DLD1 (cell line): ENCODE data around the gene DIP2C.
"Not testable (repeated sequence)": the region's sequence is repeated elsewhere in the genome, so short reads cannot be mapped to it uniquely, and the experiment has no call there.

Source experiments
- in situ Hi-C: cut with HindIII; loops from 2 replicates; pipeline ENCODE4 v1.10.0; 2017; ENCODE audit warnings: low sequenced_read_pairs

Gene DIP2C

DNA sequence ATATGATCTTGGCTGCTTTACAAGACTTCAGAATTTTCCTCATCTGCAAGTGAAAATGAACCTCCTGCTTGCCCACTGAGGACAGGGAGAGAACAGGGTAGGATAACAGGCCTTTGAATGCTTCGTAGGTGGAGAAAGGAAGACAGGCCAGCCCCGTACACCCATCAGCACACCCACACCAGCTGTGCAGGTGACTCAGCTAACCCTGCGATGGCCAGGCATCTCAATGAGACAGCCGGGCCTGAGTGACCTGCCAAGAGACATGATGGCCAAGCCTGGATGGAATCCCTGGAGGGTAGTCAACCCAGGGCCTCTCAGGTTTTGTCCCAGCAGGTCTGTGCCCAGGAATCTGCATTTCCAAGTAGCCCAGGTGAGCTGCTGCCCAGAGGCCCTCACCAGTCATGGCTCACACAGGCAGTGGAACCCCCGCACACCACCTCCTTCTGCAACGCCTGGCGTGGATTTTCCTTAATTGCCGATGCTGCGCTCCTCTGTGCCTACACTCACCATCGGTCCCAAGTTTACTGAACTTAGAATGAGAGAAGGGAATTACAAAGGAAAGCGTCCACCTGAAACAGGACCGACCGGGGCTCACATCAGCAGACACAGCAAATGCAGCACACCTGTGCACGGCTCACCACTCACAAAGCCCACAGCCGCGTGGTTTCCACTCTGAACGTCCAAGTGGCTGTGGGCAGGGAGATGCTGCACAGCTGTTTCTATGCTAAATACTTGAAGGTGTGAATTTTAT is 163.7 kb downstream of the DIP2C start:
- in situ Hi-C loops = no loop called here

DNA sequence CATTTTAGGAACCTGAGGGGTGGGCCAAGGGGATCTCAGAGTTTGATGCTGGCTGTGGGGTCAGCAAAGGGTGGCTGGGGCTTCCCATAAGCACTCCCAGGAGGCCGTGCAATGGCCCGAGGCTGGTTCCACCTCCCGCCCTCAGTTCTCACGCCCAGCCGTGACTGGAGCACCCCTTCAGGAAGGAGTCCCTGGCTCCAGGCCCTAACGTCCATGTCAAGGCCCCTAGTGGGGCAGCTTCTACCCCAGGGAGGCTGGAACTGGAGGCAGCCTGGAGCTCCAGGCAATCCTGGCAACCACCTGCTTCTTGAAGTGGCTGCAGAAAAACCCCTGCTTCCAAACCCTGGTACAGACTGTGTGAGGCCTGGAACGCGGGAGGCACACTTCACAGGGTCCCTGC is 165.5 kb downstream of the DIP2C start:
- in situ Hi-C loops = no loop called here

DNA sequence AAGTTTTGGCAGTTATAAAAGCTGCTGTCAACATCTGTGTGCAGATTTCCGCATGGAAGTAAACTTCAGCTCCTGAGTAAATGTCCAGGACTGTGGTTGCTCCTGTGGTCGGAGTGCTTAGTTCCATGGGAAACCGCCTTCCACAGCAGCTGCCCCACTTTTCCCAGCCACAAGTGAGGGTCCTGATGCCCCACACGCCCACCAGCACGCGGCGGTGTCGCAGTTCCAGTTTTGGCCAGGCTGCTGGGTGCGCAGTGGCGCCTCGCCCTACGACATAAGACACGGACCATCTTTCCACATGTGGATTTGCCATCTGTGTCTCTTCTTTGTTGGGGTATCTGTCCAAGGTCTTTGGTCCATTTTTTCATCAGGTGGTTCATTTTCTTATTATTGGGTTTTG is 167.1 kb downstream of the DIP2C start:
- in situ Hi-C loops = no loop called here

DNA sequence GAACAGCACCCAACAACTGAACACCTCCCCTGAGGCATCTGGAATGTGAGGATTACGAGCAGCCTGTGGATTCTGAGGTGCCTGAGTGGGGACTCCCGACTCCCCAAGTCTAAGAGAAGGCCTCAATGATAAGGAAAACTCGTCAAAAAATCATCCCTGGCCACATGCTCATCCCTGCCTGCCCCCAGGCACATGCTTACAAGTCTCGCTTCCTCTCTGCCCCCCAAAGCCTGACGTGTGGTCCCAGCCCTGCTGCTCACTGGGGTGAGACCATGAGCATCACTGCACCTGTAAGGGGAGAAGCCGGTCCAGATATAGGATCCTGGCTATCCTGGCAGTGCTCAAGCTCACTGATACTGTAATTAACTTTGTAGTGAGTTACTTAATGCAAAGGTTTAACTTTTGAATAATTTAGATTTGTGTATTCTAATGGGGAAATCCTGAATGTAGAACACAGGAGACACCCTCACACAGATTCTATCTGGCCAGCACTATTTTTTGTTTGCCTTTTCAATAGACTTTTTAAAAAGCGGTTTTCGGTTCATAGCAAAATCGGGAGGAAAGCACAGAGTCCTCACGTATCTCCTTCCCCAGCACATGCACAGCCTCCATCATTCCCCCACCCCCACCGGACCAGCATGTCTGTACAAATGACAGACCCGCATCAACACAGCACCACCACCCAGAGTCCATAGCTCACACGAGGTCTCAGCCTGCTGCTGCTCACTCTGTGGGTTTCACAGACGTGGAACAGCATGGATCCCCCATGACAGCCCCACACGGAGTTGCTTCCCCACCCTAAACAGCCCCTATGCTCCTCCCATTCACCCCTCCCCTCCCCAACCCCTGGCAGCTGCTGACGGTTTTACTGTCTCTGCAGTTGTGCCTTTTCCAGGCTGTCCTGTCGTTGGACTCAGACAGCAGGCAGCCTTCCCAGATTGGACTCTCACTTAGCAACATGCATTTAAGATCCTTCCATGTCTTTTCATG is 167.9 kb downstream of the DIP2C start:
- in situ Hi-C loops = no loop called here

DNA sequence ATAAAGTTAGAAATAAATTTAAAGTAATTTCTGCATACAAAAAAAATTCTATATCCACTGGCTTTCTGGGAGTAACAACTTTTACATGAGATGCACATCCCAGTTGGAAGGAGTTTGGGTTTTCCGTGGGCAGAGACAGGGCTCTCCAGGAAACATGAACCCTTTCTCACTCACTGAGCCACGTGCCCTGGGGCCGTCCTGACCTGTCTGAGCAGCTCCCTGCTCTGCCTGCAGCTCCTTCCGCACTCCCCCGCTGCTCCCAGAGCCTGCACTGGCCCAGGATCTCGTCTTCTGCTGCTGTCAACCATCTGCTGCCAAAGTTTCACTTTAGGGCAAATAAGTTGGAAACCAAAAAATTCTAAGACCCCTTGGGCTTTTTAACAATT is 169.1 kb downstream of the DIP2C start:
- in situ Hi-C loops = no loop called here

DNA sequence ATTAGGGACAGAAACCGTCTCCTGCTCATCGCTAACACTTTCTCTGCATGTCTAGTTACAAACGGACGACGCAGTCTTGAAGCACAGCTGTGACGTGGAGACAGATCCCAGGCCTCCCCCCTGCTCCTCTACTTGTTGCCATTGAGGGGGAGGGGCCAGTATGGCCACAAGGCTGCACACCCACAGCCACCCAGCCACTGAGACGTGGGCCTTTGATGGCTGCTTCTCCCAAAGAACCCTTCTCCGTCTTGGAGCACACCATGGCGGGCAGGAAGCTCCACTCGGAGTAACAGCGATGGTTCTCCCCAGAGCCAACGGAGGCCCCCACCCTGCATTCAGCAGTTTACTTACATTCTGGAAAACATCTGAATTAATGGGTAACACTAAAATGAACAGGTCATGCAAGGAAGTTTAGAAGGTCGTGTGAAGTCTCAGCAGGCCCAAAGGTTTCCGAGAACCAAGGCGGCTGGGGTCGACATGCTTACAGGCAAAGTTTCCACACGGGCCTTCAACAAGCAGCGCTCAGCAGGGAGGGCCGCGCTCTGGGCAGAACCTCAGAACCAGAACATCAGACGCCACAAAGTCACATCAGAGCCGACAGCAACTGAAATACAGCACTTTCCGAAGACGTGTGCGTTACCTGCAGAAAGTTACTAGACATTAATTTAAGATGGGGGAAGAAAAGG is 169.6 kb downstream of the DIP2C start:
- in situ Hi-C loops = no loop called here

DNA sequence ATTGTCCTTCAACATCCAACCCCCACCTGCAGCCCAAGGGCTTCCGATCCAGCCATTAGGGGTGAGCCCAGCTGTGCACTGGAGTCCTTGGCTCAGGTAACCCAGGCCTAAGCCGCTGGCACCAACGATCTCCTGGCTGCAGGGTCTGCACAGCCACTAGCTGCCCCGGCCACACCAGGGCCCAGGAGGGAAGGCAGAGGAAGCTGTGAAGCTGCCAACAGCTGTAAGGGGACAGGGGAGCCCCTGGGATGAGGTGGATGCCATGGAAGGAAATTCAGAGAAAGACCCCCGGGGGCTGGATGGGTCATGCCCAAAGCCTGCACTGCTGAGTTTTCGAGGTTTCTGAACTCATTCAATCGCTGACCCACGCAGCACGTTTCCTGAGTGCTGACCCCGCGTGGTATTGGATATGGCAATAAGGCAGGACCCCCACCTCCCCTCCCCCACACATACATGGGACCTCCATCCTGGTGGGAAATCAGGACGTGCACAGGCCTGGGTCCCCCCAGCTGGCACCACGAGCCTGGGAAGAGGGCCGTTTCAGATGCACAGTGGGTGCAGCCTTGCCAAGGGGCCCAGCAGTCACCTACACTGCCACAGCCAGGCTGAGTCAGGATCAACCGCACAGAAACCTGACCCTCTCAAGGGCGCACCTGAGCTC is 170.3 kb downstream of the DIP2C start:
- in situ Hi-C loops = no loop called here

DNA sequence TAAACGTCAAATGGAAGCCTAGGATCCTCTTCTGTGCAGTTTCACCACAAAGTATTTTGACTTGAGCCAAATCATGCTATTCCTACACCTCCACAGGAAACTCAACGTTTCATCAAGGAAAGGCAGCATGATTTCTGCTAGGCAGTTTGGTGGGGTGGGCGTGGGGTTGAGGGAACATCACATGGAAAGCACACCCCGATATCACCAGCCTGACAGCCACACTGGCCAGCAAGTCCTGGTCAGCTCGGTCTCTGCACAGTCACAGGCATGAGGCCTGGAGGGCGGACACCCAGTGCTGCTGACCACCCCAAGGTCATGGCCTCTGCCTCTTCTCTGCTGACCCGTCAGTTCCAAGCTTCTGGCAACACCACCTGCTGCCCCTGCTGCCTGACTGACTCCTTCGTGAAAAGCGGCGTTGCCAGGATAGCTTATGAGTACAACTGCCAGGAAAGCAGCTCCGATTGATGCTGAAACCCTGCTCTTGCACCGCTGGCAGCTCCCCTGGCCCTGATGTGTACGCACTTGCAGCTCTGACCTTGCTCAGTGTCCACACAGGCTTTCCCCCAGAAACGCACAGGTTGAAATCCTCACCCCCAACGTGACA is 171.5 kb downstream of the DIP2C start:
- in situ Hi-C loops = no loop called here

DNA sequence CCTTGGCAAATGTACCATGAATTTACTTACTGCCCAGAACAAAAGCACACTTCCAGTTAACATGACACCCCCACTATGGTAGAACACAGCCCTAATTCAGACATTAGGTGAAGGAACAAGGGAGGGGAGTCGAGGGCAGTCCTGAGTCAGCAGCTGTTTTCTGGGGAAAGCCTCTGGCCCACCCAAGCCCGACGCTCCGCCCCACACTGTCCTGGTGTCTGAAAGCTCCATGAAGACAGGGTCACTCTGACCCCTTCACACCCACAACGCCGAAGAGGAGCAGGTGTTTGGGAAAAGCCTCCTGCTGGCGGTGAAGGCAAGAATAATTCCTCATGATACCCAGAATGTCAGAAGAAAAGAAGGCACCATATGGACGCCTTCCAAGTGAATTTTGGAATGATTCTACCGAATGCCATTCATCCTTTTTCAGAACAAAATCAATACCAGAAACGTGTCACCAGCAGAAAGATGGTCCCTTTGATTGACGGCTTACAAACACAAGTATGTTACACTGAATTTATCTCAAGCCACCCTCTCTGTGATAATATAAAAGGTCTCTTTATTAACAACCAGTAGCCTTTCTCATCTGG is 172.1 kb downstream of the DIP2C start:
- in situ Hi-C loops = no loop called here

DNA sequence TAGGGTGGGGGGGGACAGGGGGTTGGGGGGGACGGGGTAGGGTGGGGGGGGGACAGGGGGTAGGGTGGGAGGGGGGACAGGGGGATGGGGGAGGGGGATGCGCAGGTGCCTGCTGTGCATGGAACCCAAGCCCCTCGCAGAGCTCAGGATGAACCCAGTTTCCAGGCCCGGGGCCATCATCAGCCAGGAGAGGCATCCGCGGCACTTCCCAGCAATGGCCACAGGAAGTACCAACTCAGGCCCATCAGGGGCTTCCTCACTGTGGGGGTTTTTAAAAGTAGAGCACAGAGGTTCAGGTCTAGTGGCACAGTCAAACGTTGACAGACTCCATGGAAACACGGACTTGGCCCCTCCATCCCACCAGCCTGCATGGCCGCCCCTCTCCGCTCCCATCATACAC is 172.7 kb downstream of the DIP2C start:
- in situ Hi-C loops = no loop called here

DNA sequence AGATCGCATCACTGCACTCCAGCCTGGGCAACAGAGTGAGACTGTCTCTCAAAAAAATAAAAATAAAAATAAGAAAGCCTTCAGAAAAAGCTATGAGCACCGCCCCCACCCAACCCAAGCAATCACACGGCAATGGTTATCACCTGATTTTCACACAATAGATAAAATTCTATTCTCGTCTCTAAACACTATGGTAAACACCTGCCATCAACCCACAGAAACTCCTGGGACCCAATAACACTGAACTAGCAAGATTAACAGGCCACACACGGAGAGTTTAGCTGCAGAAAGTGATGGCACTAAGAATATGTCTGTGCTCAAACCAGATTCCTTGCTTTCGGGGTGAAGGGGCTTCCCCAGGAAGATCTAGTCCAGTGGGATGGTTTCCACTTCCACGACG is 173.8 kb downstream of the DIP2C start:
- in situ Hi-C loops = no loop called here

DNA sequence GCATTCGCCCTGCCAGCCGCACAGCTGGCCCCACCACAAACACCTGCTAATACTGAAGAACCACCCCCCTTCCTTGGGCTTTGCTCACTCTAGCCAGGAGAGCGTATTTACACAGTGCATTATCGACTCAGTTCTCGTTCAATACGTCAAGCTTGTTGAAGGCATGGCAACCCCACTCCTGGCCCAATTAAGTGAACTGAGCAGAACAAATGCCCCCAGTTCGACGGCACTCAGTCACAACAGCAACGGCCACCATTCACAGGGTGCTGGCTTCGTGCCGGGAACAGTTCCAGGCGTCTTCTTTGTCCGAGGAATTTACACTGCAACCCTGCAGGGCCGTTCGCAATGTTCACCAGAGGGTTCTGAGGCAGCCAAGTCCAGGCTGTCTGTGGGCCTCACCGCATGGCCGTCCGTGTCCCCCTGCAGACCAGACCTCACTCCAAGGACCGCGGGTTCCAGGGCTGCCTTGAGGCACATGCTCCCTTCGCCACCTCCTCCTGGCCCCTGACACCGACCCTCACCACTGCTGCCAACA is 175.3 kb downstream of the DIP2C start:
- in situ Hi-C loops = no loop called here

DNA sequence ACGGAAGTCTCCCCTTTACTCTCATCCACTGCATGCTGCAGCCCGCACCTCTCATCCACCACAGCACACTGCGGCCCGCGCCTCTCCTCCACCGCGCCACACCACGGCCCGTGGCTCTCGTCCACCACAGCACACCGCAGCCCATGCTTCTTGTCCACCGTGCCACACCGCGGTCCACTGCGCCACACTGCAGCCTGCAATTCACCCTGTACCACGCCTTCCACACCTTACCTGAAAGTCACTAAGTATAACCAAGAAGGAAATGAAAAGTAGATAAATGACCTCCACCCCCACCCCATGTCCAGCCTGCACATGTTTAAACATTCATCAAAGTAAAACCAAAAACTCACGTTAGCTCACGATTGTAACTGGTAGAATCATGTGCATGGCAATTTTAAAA is 176.1 kb downstream of the DIP2C start:
- in situ Hi-C loops = no loop called here

DNA sequence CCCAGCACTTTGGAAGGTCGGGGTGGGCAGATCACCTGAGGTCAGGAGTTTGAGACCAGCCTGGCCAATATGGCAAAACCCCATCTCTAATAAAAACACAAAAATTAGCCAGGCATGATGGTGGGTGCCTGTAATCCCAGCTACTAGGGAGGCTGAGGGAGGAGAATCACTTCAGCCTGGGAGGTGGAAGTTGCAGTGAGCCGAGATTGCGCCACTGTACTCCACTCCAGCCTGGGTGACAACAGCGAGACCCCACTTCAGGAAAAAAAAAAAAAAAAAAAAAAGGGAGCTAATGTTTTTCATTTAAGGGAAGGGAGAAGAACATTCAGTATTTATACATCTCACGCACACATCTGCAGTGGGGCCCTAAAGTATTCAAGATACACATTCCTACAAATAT is 176.8 kb downstream of the DIP2C start:
- in situ Hi-C loops = not testable (repeated sequence)

DNA sequence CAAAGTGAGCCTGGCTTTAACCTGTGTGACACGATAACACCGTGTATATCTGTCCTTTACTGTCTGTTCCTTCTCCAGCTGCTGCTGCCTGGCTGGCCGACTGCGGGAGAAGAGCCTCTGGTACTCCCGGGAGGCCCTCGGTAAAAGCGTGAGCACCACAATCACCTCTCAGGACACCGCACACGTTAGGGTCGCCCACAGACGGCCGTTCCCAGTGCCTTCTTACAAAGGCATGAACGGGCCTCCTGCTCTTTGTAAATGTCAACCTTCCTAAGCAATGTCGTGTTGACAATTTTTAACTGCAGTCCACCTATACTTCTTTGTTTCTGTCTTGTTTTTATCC is 177.6 kb downstream of the DIP2C start:
- in situ Hi-C loops = no loop called here

DNA sequence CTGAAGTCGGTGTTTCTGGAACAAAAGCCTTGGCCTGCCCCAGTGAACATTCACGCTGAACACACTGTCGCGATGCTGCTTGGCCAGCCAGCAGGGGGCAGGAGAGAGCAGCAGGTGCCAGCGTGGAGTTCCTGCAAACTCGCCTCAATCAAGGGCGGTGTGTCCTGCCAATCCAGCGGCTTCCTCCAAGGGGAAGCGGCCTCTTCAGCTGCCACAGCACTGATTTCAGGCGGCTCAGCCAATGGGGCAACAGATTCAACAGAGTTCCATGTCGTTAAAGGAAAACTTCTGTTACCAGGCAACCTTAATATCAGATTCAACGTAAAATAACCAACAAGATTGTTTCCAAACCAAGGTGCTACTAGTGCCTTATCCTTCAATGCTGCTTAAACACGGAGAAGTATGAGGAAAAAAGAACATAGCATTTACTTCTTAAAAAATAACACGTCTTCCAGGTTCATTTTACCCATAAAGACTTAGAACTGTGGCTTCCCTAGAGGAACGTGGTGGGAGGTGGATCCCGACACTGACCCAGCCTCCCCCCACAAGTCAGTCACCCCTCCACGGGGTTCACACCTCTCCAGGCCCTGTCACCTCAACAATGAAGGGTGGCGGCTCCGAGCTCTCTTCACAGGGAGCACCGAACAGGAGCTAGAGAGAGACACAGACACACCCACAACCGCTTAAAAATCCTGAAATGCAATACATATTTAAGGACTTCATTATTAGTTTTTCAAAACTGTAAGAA is 178.2 kb downstream of the DIP2C start:
- in situ Hi-C loops = no loop called here

DNA sequence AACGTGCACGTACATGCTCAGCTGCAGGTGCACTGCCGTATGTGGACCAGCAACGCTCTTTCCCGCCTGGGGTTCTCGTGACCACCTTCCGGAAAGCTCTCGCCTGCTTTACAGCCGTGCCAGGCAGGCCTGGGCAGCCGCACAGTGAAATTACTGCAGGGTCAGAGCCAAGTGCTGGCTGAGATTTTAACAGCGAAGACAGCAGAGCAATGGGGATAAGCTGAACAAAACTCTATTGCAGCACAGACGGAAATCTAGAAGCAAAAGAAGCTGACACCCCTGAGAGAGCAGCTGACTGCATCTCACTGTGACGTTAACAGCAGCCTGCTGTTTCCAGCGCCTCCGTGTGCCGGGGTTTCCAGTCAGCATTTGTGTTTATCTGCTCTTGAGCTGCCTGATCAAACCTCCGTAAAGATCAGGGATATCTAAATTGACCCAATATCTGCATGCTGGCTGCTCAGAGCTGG is 179.0 kb downstream of the DIP2C start:
- in situ Hi-C loops = no loop called here

DNA sequence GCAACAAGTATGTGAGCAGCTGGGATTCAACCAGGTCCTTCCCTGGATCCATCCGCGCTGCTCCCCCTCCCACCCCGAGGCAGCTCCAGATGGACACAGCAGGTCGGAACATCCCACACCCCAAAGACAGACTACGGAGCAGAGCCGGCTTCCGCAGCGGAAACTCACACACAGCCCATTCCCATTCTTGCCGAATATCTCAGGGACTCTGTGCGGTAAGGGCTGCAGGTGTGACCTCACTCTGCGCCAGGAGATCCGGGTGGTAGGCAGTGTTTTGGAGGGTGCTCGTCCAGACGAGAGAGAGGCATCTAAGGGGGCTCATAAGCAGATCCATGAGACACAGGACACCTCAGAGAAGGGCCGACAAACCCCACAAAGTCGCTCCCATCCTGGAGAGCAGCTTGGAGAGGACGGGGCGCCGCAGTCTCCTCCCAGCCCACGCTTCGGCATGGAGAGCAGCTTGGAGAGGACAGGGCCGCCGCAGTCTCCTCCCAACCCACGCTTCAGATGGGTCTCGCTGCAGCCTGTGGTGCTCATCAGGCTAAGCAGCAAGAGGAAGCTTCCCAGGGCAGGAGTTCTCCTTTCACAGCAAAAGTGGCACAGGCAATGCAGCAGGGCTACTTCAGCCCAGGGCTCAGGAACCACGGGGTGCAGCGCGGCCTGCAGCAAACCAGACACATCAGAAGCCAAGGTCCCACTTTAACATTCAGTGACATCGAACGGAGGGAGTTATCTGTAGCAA is 179.9 kb downstream of the DIP2C start:
- in situ Hi-C loops = no loop called here

DNA sequence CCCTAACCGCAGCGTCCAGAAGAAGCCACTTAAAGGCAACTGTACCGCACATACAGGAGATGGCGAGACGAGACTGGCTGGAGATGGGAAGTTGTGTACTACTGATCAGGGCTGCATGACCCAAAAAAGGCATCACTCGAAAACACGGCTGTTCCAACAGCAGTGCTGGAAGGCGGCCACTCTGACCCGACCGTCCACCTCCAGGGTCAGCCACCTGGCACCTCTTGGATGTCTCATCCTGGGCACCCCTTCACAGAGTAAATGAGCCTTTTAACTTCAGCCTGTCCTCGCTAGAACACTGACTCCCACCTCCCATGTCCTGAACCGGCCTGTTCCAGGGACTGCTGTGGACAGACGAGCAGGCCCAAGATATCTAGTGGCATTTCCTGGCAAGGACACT is 180.7 kb downstream of the DIP2C start:
- in situ Hi-C loops = no loop called here
